Ureter (tissue), 1 donor: Measurements from ENCODE around the gene GALNT18. TPM values are rescaled to one million over a fixed set of nuclear protein-coding genes. Genes with fewer than 3 reads are reported as not detected.

Experiments
- DNase-seq: peaks from one replicate; pipeline ENCODE4 v3.0.0-alpha.2; 2020; ENCODE audit warnings: low spot score
- total RNA-seq: library from RNA; stranded (reverse); gene quantifications from one replicate; pipeline ENCODE4 v1.2.4, GENCODE V29; 2023
- donor health status: DM: yes; HTN: yes; CAD: no.

GALNT18 gene
- total RNA-seq, 1 donor from 2014 or later: 13.3 TPM

DNA sequence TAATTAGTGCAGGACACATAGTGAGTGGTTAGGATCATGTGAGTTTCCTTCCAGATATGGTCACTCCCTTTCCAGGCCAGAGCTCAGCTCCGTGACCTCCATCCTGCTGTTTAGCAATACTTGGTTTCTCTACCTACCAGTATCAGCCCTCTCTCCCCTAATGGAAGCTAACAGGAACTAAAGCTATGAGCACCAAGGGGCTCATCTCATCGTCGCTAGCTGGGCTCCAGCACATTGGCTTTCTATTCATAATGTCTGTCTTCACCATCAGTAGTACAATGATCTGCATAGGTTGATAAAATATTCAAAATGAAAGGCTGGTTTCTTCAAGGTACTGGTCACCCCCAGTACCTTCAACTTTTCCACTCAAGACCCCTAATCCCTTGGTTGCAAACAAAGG lies 2.4 kb upstream of the GALNT18 start:
- DNase-seq: no peak

DNA sequence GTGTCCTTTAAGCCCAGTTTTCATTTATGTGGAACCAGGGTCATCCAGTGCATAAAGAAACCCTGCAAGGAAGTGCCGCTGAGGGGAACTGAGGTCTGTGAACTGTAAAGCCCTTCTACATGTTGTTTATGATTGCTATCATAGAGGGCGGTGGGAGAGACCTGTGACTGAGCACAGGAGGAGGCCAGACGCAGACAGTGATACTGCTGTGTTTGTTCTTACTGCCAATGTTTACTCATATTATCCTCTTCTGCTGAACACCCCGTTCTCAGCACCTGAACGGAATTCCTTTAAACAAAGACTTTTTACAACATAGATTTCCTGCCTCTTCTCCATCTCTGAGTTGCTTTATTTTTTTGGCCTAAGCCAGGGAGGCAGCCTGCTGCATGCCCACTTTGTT lies 967 bp upstream of the GALNT18 start:
- DNase-seq: no peak

GRCh38 chr11:11622340-11622706 lies 518 bp upstream of the GALNT18 start:
- DNase-seq: no peak

DNA sequence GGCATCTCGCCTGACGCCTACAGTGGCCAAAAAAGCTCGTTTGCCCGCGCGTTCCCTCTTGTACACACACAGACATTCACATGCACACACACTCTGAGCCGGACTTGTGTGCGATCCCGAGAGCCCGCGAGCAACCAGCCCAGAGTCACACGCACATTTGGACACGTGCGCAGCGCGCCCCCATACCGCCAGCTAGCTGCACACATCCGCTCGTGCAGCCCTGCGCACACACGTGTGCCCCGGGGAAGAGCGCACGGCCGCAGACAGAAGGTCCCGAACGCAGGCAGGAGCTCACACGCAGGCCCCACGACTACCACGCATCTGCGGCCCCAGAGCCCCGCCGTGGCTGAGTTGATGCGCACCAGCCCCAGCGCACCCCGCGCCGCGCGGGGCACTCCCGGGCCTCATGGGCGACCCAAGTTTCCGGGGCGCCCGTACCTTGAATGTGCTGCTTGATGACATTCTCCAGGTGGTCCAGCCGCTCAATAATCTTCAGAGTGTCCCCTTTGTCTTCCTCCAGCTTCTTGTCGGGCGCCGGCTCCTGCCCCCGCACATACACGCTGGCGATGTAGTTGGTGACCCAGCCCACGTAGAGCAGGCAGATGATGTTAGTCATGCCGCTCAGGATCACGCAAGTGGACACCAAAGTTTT lies 758 bp downstream of the GALNT18 start:
- DNase-seq: no peak

GRCh38 chr11:11620173-11620920 lies 1.5 kb downstream of the GALNT18 start:
- DNase-seq: peak; percentile 62

GRCh38 chr11:11618973-11619435 lies 2.8 kb downstream of the GALNT18 start:
- no peak for DNase-seq

- no peak for DNase-seq
Measured at GRCh38 chr11:11615086-11615485, 6.7 kb downstream of the GALNT18 start.

DNA sequence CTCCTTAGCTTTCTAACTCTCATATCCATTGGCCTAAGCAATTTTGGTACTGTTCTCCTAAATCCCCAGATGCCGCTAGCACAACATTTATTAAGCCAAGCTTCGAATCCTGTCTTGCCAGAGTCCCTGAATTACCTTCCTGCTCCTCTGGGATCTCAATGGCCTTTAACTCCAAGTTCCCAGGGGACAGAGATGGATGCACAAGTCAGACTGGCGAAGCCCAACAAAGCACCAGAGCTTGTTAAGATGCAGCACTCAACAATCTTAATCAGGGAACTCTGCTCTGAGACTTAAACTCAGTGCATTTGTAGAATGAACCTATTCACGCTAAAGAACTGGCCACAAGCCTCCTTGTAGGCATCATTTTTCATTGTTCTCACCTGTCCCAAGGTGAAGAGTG lies 9.4 kb downstream of the GALNT18 start:
- DNase-seq: no peak

DNA sequence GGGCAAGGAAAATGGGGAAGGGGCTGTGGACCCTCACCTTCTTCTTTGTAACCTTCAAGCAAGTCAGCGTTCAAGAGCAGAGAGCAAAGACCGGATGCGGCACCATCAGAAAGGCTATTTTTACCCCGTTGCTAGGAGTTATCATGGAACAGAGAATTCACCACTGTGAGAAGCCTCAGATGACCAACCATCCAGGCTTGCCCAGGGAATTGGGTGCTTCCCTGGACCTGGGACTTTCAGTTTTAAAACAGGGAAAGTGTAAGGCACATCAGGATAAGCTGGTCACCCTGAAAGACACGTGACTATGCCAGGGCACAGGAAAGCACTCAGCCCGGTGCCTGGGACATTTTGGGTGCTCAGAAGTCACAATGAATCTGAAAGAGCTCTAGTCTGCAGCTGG lies 10.4 kb downstream of the GALNT18 start:
- no peak for DNase-seq

- DNase-seq: no peak
Measured at GRCh38 chr11:11608783-11609232, 13.0 kb downstream of the GALNT18 start.

DNA sequence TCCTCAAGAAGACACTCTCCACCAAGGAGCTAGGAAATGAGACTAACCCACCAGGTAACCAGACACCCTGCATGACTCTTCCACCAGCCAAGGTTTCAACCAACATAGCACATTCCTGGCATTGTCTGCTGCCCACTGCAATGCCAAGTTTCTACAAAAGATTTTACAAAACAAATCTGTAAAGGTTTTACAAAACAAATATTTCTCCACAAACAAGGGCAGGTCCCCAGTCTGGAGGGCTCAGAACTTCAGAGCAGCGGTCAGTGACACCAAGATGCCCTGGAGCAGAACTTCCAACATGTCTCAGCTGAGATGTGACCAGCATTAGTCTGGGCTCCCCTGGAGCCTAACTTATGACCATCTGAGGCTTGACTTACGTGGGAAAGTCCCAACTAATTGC lies 14.0 kb downstream of the GALNT18 start:
- no peak for DNase-seq

DNA sequence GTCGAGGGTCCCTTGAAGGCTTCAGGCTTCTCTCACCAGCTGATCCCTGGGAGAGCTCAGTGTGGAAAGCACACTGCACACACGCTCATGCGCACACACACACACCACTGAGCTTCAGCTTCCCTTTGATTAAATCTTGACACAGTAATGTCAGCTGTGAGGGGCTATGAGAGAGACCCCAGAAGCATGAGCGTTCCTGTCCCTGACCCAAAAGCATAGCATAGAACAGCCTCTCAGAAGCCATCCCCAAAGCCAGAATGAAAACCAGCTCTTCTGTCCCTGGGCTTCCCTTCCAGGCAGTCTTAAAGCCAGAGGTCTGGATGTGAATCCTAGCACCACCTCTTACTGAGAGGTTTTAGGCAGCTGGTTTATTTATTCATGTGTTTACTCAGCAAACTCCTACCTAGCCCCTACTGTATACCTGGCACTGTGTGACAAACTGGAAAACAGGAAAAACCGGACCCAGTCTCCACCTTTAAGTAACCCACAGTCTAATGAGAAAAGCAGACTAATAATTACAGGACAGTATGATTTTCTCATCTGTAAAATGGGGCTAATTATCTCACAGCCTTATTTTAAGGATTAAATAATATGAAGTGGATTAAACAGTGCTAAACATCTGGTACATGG lies 15.9 kb downstream of the GALNT18 start:
- DNase-seq: no peak

DNA sequence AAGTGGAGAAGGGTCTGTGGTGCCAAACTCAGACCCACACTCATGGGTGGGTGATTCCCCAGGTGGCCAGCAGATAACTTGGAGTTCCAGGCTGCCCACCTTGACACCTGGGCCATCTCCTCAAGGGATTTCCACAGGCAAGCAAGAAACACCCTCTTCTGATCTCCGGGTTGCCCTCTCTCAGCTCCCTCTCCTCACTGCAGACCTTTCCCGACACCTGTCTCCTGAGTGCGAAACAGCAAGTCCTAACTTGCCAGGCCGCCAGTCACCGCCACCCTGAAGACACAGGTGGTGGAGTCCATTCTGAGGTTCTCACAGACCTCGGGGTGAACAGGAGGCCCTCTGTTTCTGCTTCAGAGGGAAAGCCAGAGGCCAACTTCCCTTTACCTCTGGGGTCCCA lies 16.6 kb downstream of the GALNT18 start:
- no peak for DNase-seq

DNA sequence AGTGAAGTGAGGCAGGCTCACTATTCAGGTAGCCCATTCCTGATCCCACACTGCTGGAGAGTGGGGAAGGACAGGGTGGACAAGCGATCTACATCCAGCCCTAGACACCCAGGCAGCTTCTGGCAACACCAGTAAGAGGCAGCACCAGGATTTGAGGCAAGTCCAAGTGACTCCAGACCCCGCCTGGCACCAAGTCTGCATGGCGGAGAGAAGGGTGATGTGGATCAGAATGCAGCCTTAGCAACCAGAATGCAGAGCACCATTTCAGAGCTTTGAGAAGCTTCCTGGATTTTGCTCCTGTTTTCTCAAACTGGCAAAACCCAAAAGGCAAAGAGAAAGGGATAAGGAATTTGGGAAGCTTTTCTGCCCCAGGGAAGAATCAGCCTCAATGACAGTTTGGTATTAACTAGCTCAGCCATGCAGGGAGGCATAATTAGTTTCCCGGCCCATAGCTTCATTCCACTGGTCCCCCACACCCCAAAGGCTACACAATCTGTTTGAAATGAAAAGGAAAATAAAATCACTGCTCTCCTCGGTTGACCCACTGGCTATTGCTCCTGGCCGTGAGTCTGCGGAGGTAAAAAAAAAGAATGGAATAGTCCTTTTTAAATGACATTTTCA lies 17.3 kb downstream of the GALNT18 start:
- DNase-seq: no peak

GRCh38 chr11:11602011-11602410 lies 19.8 kb downstream of the GALNT18 start:
- no peak for DNase-seq

- no peak for DNase-seq
Measured at GRCh38 chr11:11600288-11600687, 21.5 kb downstream of the GALNT18 start.

DNA sequence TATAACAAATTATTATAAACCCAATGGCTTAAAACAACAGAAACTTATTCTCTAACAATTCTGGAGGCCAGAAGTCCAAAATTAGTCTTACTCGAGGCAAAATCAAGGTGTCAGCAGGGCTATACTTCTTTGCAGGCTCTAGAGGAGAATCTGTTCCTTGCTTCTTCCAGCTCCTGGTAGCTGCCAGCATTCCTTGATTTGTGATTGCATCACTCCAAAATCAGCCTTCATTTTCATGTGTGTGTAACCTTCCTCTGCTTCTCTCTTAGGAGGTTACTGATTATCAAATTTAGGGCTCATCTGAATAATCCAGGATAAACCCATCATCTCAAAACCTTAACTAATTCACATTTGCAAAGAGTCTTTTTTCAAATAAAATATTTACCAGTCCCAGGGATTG lies 23.6 kb downstream of the GALNT18 start:
- no peak for DNase-seq

- DNase-seq: no peak
Measured at GRCh38 chr11:11594162-11594561, 27.6 kb downstream of the GALNT18 start.

DNA sequence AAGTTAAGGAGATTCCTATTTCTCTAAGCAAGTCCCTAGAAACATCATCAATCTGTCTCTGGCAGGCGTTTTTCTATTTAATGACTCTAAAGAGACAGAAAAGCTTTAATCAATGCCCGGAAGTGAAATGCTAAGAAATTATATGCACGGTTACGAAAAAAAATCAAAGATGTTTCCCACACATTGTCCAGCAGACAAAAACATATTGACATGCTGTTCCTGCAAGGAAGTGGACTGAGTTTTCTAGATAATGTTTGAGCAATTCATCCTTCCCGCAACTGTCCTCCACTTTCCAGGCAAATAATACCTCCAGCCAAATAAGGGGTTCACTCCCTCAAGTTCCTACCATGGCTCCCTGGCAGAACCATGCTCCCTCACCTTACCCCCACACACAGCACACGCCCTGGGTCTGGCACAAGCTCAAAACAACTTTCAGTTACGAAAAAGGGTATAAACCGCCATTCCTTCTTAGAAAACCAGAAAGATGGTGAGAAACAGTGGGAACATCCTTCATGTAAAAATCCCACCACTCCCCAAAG lies 29.6 kb downstream of the GALNT18 start:
- no peak for DNase-seq

DNA sequence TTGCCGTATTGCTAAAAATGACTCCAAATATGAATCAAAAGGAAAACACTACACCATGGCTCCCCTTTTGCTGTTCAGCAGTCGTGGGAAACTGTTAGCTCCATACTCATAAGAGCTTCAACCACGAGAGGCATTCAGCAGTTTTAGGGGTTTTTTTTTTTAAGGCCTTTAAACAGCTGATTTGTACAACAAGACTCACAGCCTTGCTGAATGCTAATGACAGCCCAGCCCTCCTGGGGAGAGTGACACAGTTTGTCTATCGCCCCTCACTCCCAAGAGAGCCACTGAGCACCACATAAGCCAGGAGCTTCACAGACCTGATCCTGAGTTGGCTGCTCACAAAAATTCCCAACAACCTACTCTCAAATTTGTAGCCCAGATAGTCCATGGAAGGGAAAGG lies 32.4 kb downstream of the GALNT18 start:
- DNase-seq: no peak

GRCh38 chr11:11588891-11589290 lies 32.9 kb downstream of the GALNT18 start:
- DNase-seq: no peak

DNA sequence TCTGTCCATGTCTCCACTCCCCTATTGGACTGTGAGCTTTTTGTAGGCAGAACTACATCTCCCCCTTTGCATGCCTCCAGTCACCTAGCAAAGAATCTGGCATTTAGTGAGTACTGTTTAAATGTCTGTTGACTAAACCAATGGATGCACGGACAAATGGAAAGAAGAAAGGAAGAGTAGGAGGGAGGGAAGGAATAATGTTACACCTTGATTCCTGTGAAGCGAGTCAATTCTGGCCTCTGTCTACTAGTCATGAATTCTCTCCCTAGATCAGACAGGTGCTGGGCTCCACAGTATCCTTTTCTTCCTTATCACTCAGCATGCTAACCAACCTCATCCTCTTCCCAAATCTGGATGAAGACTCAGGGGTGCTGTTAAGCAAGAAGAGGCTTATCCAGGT lies 33.6 kb downstream of the GALNT18 start:
- DNase-seq: no peak
